HL-60 (cell line): ENCODE results near the gene ANKS1B.

Experiments
- DNase-seq, 2 experiments: peaks; one replicate each; pipeline ENCODE4 v3.0.0-alpha.2; 2010 to 2020; ENCODE audit warnings: low read depth in 1 of 2, low spot score in 1 of 2
- H3K27ac ChIP-seq: fragments of 250-450 bp; sonication (Bioruptor Pico); replicated peaks from 2 replicates; pipeline ENCODE4 v1.5.1; 2020; ENCODE audit warnings: mild to moderate bottlenecking, moderate library complexity
- H3K27me3 ChIP-seq: fragments of 250-450 bp; sonication (Bioruptor Pico); 2 replicates; pipeline ENCODE4 v1.5.1; 2021; ENCODE audit warnings: mild to moderate bottlenecking, moderate library complexity; ENCODE audit not compliant: insufficient read depth, poor library complexity, severe bottlenecking
- H3K4me3 ChIP-seq: replicated peaks from 2 replicates; pipeline ENCODE4 v1.5.1; 2011; ENCODE audit warnings: mild to moderate bottlenecking, control low read depth, low read length; ENCODE audit not compliant: insufficient read depth
- CTCF ChIP-seq: IDR thresholded peaks from one replicate; pipeline ENCODE4 v1.5.1; 2011; ENCODE audit warnings: low read length, control low read depth, inconsistent platforms; ENCODE audit not compliant: insufficient read depth
- GABPA ChIP-seq: IDR thresholded peaks from 2 replicates; pipeline ENCODE4 v1.6.1; 2012; ENCODE audit warnings: low read depth
- POLR2AphosphoS5 ChIP-seq: IDR thresholded peaks from 2 replicates; pipeline ENCODE4 v1.6.1; 2012; ENCODE audit warnings: low read depth
- SPI1 ChIP-seq: IDR thresholded peaks from 2 replicates; pipeline ENCODE4 v1.6.1; 2012; ENCODE audit warnings: low read depth, mild to moderate bottlenecking, borderline replicate concordance
- TF ChIP-seq, protein P1 (sequence below): IDR thresholded peaks from 2 replicates; pipeline ENCODE4 v1.6.1; 2012; ENCODE audit warnings: low read depth; ENCODE audit not compliant: insufficient replicate concordance

The ANKS1B gene

GRCh38 chr12:98691351-98691750 is 1293.4 kb downstream of the ANKS1B start:
- no peaks in the 10 kb centered on the region for H3K27me3 ChIP-seq
- no peak for DNase-seq
- no peak overlapping the region for H3K27ac ChIP-seq
- no peak overlapping the region for H3K4me3 ChIP-seq
- TF ChIP-seq POLR2AphosphoS5 = no peak

DNA sequence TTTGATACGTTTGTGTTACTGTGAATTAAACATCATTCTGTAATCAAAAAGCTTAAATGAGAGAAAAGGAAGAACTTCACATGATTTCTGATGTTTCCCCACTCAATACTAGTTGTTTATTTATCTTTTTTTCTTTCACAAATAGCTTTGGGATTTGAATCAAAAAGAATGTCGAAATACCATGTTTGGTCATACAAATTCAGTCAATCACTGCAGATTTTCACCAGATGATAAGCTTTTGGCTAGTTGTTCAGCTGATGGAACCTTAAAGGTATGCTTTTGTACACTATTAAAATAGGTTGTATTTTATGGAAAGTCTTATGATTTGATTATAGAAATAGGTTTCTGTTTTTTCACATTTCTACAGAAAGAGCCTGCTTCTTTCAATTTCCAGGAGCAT is 1298.1 kb downstream of the ANKS1B start:
- no peak for DNase-seq
- no peak overlapping the region for H3K4me3 ChIP-seq
- TF ChIP-seq, protein P1, sequence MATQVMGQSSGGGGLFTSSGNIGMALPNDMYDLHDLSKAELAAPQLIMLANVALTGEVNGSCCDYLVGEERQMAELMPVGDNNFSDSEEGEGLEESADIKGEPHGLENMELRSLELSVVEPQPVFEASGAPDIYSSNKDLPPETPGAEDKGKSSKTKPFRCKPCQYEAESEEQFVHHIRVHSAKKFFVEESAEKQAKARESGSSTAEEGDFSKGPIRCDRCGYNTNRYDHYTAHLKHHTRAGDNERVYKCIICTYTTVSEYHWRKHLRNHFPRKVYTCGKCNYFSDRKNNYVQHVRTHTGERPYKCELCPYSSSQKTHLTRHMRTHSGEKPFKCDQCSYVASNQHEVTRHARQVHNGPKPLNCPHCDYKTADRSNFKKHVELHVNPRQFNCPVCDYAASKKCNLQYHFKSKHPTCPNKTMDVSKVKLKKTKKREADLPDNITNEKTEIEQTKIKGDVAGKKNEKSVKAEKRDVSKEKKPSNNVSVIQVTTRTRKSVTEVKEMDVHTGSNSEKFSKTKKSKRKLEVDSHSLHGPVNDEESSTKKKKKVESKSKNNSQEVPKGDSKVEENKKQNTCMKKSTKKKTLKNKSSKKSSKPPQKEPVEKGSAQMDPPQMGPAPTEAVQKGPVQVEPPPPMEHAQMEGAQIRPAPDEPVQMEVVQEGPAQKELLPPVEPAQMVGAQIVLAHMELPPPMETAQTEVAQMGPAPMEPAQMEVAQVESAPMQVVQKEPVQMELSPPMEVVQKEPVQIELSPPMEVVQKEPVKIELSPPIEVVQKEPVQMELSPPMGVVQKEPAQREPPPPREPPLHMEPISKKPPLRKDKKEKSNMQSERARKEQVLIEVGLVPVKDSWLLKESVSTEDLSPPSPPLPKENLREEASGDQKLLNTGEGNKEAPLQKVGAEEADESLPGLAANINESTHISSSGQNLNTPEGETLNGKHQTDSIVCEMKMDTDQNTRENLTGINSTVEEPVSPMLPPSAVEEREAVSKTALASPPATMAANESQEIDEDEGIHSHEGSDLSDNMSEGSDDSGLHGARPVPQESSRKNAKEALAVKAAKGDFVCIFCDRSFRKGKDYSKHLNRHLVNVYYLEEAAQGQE = no peak
- TF ChIP-seq SPI1 (no peak), POLR2AphosphoS5 (no peak), CTCF (no peak), GABPA (no peak)
- H3K27me3 ChIP-seq = no peaks in the 10 kb centered on the region
- no peak overlapping the region for H3K27ac ChIP-seq
